Astrocyte of the spinal cord (primary cell): Measurements from ENCODE around the gene NT5C2.
"Not testable (repeated sequence)": the region's sequence is repeated elsewhere in the genome, so short reads cannot be mapped to it uniquely, and the experiment has no call there.

ENCODE experiments used
- DNase-seq: peaks from one replicate; pipeline ENCODE4 v3.0.0; 2011; ENCODE audit warnings: low read depth, low spot score
- H3K4me3 ChIP-seq: 2 replicates; pipeline ENCODE4 v1.5.1; 2011; ENCODE audit warnings: low read depth, mild to moderate bottlenecking, low read length, moderate library complexity
- CTCF ChIP-seq: IDR thresholded peaks from 2 replicates; pipeline ENCODE4 v1.5.1; 2012; ENCODE audit warnings: low read depth, mild to moderate bottlenecking, low read length, inconsistent platforms
- in situ Hi-C: cut with HindIII; loops from 2 replicates; pipeline ENCODE4 v1.10.0; 2017; ENCODE audit warnings: low sequenced_read_pairs

The NT5C2 gene

GRCh38 chr10:103207141-103207540 is 14.1 kb upstream of the NT5C2 start:
- DNase-seq, result no peak
- in situ Hi-C loops, result no loop called here
- no peak for TF ChIP-seq CTCF
- H3K4me3 ChIP-seq, result no peak overlapping the region

DNA sequence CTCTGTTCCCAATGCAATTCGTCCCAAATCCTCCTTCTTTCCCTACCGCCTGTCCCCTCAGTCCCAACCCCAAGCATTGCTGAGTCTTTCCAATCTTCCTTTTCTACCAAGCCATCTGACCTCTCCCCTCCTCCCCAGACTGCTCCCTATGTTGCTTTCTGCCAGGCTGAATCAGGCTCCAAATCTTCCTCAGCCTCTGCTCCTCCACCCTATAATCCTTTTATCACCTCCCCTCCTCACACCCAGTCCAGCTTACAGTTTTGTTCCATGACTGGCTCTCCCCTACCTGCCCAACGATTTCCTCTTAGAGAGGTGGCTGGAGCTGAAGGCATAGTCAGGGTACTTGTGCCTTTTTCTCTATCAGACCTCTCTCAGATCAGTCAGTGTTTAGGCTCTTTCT is 13.6 kb upstream of the NT5C2 start:
- in situ Hi-C loops, DNase-seq, H3K4me3 ChIP-seq: not testable (repeated sequence)

GRCh38 chr10:103205401-103205800 is 12.3 kb upstream of the NT5C2 start:
- DNase-seq, in situ Hi-C loops, H3K4me3 ChIP-seq: not testable (repeated sequence)

GRCh38 chr10:103204353-103205255 is 11.5 kb upstream of the NT5C2 start:
- no peak for TF ChIP-seq CTCF
- in situ Hi-C loops, result no loop called here
- DNase-seq, result peak; percentile 31
- no peak overlapping the region for H3K4me3 ChIP-seq

GRCh38 chr10:103203466-103203865 is 10.4 kb upstream of the NT5C2 start:
- TF ChIP-seq CTCF, result no peak
- H3K4me3 ChIP-seq, result no peak overlapping the region
- DNase-seq, result no peak
- in situ Hi-C loops, result no loop called here

- no peak for TF ChIP-seq CTCF
- no peak for DNase-seq
- no peak overlapping the region for H3K4me3 ChIP-seq
- in situ Hi-C loops, result no loop called here
Observed at GRCh38 chr10:103202319-103202718, 9.2 kb upstream of the NT5C2 start.

DNA sequence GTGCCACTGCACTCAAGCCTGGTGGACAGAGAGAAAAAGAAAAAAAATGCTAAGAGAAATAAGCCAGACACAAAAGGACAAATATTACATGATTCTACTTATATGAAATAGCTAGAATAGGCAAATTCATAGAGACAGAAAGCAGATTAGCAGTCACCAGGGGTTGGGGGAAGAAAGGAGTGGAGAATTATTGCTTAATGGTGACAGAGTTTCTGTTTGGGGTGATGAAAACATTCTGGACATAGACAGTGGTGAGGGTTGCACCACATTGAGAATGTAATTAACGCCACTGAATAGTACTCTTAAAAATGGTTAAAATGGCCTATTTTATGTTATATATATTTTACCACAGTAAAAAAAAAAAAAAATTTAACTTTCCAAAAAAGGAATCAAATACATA is 6.4 kb upstream of the NT5C2 start:
- in situ Hi-C loops, result no loop called here
- no peak overlapping the region for H3K4me3 ChIP-seq
- no peak for TF ChIP-seq CTCF
- no peak for DNase-seq
